ENCODE measurements around the gene EDN1.

The EDN1 gene

GRCh38 chr6:12291071-12291838 lies 1.1 kb downstream of the EDN1 start:
- Histone ChIP-seq H3K4me1 (ENCODE audit: control insufficient read depth, insufficient read depth, low read length) (peaks cover 5% of the 10 kb centered on the region), H3K27me3 (ENCODE audit: control insufficient read depth, insufficient read depth, low read length) (no peaks in the 10 kb centered on the region), H3K36me3 (ENCODE audit: control insufficient read depth, insufficient read depth, low read length) (no peaks in the 10 kb centered on the region), H3K4me3 (ENCODE audit: low read length) (peak overlapping the region; percentile 51), H3K9ac (ENCODE audit: low read length) (no peak overlapping the region), H3K27ac (ENCODE audit: low read depth, low read length) (no peak overlapping the region)

GRCh38 chr6:12291839-12292604 lies 1.9 kb downstream of the EDN1 start:
- Histone ChIP-seq H3K4me3 (ENCODE audit: low read length) (peak overlapping the region; percentile 51), H3K27me3 (ENCODE audit: control insufficient read depth, insufficient read depth, low read length) (no peaks in the 10 kb centered on the region), H3K36me3 (ENCODE audit: control insufficient read depth, insufficient read depth, low read length) (no peaks in the 10 kb centered on the region), H3K9ac (ENCODE audit: low read length) (no peak overlapping the region), H3K4me1 (ENCODE audit: control insufficient read depth, insufficient read depth, low read length) (peaks cover 5% of the 10 kb centered on the region), H3K27ac (ENCODE audit: low read depth, low read length) (no peak overlapping the region)

GRCh38 chr6:12293235-12293930 lies 3.2 kb downstream of the EDN1 start:
- no peak overlapping the region for H3K27ac ChIP-seq (ENCODE audit: low read depth, low read length)
- H3K36me3 ChIP-seq (ENCODE audit: control insufficient read depth, insufficient read depth, low read length), result no peaks in the 10 kb centered on the region
- H3K4me1 ChIP-seq (ENCODE audit: control insufficient read depth, insufficient read depth, low read length), result peaks cover 5% of the 10 kb centered on the region
- no peaks in the 10 kb centered on the region for H3K27me3 ChIP-seq (ENCODE audit: control insufficient read depth, insufficient read depth, low read length)
- no peak overlapping the region for H3K9ac ChIP-seq (ENCODE audit: low read length)
- H3K4me3 ChIP-seq (ENCODE audit: low read length), result no peak overlapping the region

DNA sequence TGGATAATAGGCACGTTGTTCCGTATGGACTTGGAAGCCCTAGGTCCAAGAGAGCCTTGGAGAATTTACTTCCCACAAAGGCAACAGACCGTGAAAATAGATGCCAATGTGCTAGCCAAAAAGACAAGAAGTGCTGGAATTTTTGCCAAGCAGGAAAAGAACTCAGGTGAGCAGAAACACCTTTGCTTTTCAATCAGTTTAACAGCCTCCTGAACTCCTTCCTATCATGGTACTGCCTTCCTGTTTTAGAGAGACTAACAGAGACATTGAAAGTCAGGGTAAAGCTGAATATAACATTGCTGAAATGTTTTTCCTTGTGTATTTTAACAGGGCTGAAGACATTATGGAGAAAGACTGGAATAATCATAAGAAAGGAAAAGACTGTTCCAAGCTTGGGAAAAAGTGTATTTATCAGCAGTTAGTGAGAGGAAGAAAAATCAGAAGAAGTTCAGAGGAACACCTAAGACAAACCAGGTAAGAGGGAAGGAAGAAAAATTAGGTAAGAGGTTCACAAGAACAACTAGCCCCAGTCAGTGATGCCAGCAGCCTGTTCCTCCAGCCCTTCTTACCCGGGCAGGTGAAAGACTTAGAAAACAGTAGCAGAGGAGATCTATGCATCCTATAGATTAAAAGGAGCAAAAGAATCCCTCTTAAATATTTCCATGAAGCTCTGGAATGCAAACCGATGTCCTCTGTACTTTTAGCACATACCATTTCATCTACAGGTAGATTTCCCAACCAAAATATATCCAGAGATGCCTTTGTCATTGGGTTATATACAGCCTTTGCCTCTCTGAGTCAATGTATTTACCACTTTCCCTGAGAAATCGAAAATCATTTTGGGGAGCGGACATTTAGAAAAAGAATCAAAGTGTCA lies 4.0 kb downstream of the EDN1 start:
- peaks cover 5% of the 10 kb centered on the region for H3K4me1 ChIP-seq (ENCODE audit: control insufficient read depth, insufficient read depth, low read length)
- H3K36me3 ChIP-seq (ENCODE audit: control insufficient read depth, insufficient read depth, low read length), result no peaks in the 10 kb centered on the region
- no peak overlapping the region for H3K9ac ChIP-seq (ENCODE audit: low read length)
- H3K4me3 ChIP-seq (ENCODE audit: low read length), result no peak overlapping the region
- H3K27me3 ChIP-seq (ENCODE audit: control insufficient read depth, insufficient read depth, low read length), result no peaks in the 10 kb centered on the region
- no peak overlapping the region for H3K27ac ChIP-seq (ENCODE audit: low read depth, low read length)

DNA sequence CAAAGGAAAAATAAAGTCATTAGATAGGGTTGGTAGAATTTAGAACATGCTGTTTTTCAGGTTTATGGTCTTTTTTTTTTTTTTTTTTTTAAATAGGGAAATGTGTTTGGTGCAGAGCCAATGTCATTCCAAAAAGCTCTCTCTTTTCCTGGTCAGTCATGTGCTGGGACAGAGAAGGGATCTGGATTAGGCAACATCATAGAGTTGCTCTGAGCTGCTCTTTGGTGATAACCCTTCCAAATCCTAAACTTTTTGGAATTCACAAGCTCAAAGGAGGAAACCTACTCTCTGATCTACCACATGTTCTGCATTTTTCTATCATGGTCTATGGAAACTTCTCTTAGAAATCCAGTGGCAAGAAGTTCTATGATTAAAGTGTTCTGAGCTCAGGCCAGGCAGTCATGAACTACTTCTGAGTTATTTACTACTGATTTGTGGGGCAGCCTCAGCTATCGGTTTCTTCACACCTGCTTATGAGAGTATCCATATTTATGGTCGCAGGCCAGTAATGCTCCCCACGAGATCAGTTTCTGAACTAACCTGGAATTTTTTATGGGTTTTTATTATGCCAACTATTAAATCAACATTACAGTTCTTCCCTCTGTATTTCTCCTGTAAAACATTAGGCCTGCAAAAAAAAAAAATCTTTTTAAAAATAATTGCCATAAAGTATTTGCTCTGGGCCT lies 4.8 kb downstream of the EDN1 start:
- Histone ChIP-seq H3K36me3 (ENCODE audit: control insufficient read depth, insufficient read depth, low read length) (no peaks in the 10 kb centered on the region), H3K4me3 (ENCODE audit: low read length) (no peak overlapping the region), H3K27me3 (ENCODE audit: control insufficient read depth, insufficient read depth, low read length) (no peaks in the 10 kb centered on the region), H3K9ac (ENCODE audit: low read length) (no peak overlapping the region), H3K4me1 (ENCODE audit: control insufficient read depth, insufficient read depth, low read length) (peaks cover 5% of the 10 kb centered on the region), H3K27ac (ENCODE audit: low read depth, low read length) (no peak overlapping the region)

GRCh38 chr6:12295558-12296254 lies 5.5 kb downstream of the EDN1 start:
- H3K27me3 ChIP-seq (ENCODE audit: control insufficient read depth, insufficient read depth, low read length), result no peaks in the 10 kb centered on the region
- H3K9ac ChIP-seq (ENCODE audit: low read length), result no peak overlapping the region
- no peak overlapping the region for H3K27ac ChIP-seq (ENCODE audit: low read depth, low read length)
- no peaks in the 10 kb centered on the region for H3K36me3 ChIP-seq (ENCODE audit: control insufficient read depth, insufficient read depth, low read length)
- peaks cover under 1% of the 10 kb centered on the region for H3K4me1 ChIP-seq (ENCODE audit: control insufficient read depth, insufficient read depth, low read length)
- H3K4me3 ChIP-seq (ENCODE audit: low read length), result no peak overlapping the region

DNA sequence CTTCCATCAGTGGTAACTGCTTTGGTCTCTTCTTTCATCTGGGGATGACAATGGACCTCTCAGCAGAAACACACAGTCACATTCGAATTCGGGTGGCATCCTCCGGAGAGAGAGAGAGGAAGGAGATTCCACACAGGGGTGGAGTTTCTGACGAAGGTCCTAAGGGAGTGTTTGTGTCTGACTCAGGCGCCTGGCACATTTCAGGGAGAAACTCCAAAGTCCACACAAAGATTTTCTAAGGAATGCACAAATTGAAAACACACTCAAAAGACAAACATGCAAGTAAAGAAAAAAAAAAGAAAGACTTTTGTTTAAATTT lies 6.1 kb downstream of the EDN1 start:
- Histone ChIP-seq H3K9ac (ENCODE audit: low read length) (no peak overlapping the region), H3K4me3 (ENCODE audit: low read length) (no peak overlapping the region), H3K27me3 (ENCODE audit: control insufficient read depth, insufficient read depth, low read length) (no peaks in the 10 kb centered on the region), H3K36me3 (ENCODE audit: control insufficient read depth, insufficient read depth, low read length) (no peaks in the 10 kb centered on the region), H3K4me1 (ENCODE audit: control insufficient read depth, insufficient read depth, low read length) (no peaks in the 10 kb centered on the region), H3K27ac (ENCODE audit: low read depth, low read length) (no peak overlapping the region)

DNA sequence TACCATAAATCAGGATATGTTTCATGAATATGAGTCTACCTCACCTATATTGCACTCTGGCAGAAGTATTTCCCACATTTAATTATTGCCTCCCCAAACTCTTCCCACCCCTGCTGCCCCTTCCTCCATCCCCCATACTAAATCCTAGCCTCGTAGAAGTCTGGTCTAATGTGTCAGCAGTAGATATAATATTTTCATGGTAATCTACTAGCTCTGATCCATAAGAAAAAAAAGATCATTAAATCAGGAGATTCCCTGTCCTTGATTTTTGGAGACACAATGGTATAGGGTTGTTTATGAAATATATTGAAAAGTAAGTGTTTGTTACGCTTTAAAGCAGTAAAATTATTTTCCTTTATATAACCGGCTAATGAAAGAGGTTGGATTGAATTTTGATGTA lies 6.4 kb downstream of the EDN1 start:
- Histone ChIP-seq H3K4me3 (ENCODE audit: low read length) (no peak overlapping the region), H3K27me3 (ENCODE audit: control insufficient read depth, insufficient read depth, low read length) (no peaks in the 10 kb centered on the region), H3K9ac (ENCODE audit: low read length) (no peak overlapping the region), H3K27ac (ENCODE audit: low read depth, low read length) (no peak overlapping the region), H3K4me1 (ENCODE audit: control insufficient read depth, insufficient read depth, low read length) (no peaks in the 10 kb centered on the region), H3K36me3 (ENCODE audit: control insufficient read depth, insufficient read depth, low read length) (no peaks in the 10 kb centered on the region)

DNA sequence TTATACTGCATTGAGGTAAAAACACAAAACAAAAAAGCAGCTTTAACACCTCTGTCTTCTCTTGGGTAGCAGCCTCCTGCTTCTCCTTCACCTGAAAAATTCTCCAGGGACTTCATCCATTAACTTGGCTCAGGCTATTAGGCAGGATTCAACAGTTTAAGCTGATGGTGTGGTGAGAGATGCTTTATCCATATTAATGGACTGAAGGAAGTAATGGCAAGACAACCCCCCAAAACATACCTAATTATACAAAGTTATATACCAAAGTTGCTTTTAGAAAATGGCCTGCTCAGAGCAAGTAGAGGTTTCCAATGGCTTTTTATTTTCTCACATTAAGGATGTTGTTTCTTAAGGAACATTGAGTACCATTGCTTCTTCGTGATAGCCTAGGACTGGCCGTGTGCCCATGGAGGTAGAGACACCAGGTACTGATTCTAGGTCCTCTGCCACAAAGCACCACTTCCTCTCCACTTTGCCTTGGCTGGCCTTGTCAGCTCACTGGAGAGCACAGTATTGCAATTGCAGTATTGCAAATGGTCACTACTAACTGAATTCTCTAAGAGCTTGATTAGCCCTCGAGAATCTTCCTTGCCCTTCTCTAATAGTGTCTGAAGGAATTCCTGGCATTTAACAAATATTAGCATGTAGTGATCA lies 7.3 kb downstream of the EDN1 start:
- H3K4me3 ChIP-seq (ENCODE audit: low read length), result no peak overlapping the region
- no peaks in the 10 kb centered on the region for H3K27me3 ChIP-seq (ENCODE audit: control insufficient read depth, insufficient read depth, low read length)
- no peak overlapping the region for H3K9ac ChIP-seq (ENCODE audit: low read length)
- no peaks in the 10 kb centered on the region for H3K4me1 ChIP-seq (ENCODE audit: control insufficient read depth, insufficient read depth, low read length)
- no peaks in the 10 kb centered on the region for H3K36me3 ChIP-seq (ENCODE audit: control insufficient read depth, insufficient read depth, low read length)
- H3K27ac ChIP-seq (ENCODE audit: low read depth, low read length), result no peak overlapping the region

DNA sequence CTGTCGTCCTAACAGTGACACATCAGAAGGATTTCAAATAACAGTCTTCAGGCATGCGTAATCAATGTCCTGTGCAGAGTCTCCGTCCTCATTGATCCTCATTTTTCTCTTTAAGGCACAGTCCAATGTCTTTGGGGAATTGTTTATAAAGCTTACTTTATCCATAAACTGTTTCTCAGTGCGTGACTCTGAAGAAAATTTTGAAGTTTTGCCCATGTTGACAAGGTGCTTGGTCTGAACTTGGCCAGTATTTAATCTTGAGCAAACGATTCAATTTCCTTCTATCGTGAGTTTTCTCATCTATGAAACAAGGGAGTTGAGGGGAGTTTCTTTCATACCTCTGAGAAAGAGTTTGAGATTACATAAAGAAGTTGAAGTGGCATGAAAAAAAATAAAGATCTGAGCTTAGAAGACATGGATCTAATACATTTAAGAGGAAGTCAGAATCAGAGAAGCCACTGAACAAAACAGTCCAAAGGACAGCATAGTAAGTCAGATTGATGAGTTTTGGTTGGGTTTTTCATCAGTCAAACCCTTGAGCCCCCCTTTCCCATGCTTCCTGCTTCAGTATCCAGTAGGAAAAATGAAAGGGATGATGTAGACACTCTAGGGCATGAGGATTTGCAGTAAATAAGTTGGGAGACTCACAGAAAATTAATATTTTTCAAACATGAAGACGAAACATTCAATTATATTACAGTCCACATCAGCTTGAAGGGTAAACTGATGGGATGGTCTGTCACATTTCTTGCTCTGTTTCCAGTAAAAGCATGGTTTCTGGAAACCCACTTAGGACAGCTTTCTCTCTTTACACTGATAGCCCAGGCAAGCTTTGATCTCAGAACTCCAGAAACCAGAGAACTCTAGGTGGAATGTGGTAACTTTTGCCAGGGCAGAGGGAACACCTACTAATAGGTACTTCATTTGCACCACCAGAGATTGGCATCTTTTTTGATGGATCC lies 8.1 kb downstream of the EDN1 start:
- H3K4me3 ChIP-seq (ENCODE audit: low read length), result no peak overlapping the region
- no peaks in the 10 kb centered on the region for H3K4me1 ChIP-seq (ENCODE audit: control insufficient read depth, insufficient read depth, low read length)
- H3K9ac ChIP-seq (ENCODE audit: low read length), result no peak overlapping the region
- H3K27ac ChIP-seq (ENCODE audit: low read depth, low read length), result no peak overlapping the region
- no peaks in the 10 kb centered on the region for H3K27me3 ChIP-seq (ENCODE audit: control insufficient read depth, insufficient read depth, low read length)
- no peaks in the 10 kb centered on the region for H3K36me3 ChIP-seq (ENCODE audit: control insufficient read depth, insufficient read depth, low read length)

All from rectal smooth muscle tissue (tissue), 1 donor.